GM21423 (cell line): Measurements from ENCODE around the gene MSRB1.

Experiments
- ATAC-seq: cut with Tn5 transposase; IDR thresholded peaks from one replicate; pipeline ENCODE4 v1.9.1; 2021; ENCODE audit warnings: mild to moderate bottlenecking, moderate library complexity; ENCODE audit not compliant: unreplicated experiment

Gene MSRB1

GRCh38 chr16:1942810-1943726 is at the start of gene MSRB1:
Gene MSRB1 (minus strand): TSS chr16:1943199. CDS start chr16:1943156, 43 bp downstream.
- peak; percentile 93 for ATAC-seq

GRCh38 chr16:1991948-1992703 is 49.1 kb upstream of the MSRB1 start:
- ATAC-seq, result peak; percentile 53

GRCh38 chr16:1991588-1991947 is 48.6 kb upstream of the MSRB1 start:
- no peak for ATAC-seq

- ATAC-seq, result peak; percentile 37
Measured at GRCh38 chr16:1991135-1991551, 48.1 kb upstream of the MSRB1 start.

GRCh38 chr16:1990351-1991134 is 47.5 kb upstream of the MSRB1 start:
- ATAC-seq, result no peak

GRCh38 chr16:1990101-1990350 is 47.0 kb upstream of the MSRB1 start:
- ATAC-seq, result no peak

- ATAC-seq, result no peak
Measured at GRCh38 chr16:1989209-1990100, 46.5 kb upstream of the MSRB1 start, which contains the start of gene SYNGR3. Gene SYNGR3 (plus strand): TSS chr16:1989970. CDS start chr16:1990103, 133 bp downstream.

- ATAC-seq, result no peak
Measured at GRCh38 chr16:1987198-1987597, 44.2 kb upstream of the MSRB1 start.

GRCh38 chr16:1985466-1986150 is 42.6 kb upstream of the MSRB1 start:
- no peak for ATAC-seq

- no peak for ATAC-seq
Measured at GRCh38 chr16:1984347-1985225, 41.6 kb upstream of the MSRB1 start.

- peak; percentile 73 for ATAC-seq
Measured at GRCh38 chr16:1983544-1984346, 40.7 kb upstream of the MSRB1 start, which contains the start of gene GFER. Gene GFER (plus strand): TSS chr16:1984193. CDS start chr16:1984219, 26 bp downstream.

- no peak for ATAC-seq
Measured at GRCh38 chr16:1982991-1983543, 40.1 kb upstream of the MSRB1 start.

GRCh38 chr16:1982013-1982433 is 39.0 kb upstream of the MSRB1 start:
- no peak for ATAC-seq

- ATAC-seq, result no peak
Measured at GRCh38 chr16:1981398-1981836, 38.4 kb upstream of the MSRB1 start, which contains the start of gene NOXO1. Gene NOXO1 (minus strand): TSS chr16:1981469. CDS start chr16:1981179, 290 bp downstream.

GRCh38 chr16:1980770-1981087 is 37.7 kb upstream of the MSRB1 start:
- no peak for ATAC-seq

- ATAC-seq, result no peak
Measured at GRCh38 chr16:1980030-1980769, 37.2 kb upstream of the MSRB1 start.
